ENCODE results near the gene AHCYL2.

GRCh38 chr7:129367349-129367699, 142.5 kb downstream of the AHCYL2 start:
- TF ChIP-seq CTCF (IDR thresholded peaks at IDR 0.05; ENCODE audit: low read depth, low read length, poor library complexity, severe bottlenecking) = no peak
- TF ChIP-seq EZH2phosphoT487 (IDR thresholded peaks at IDR 0.05; ENCODE audit: borderline replicate concordance, low read length) = no peak
